Breast epithelium (tissue), 3 donors: ENCODE results near the gene PMPCA.

Experiments used
- POLR2AphosphoS5 ChIP-seq, 3 donors: sonication (generic); formaldehyde crosslinking; IDR thresholded peaks; one replicate each; pipeline ENCODE4 v1.6.1; 2017; ENCODE audit warnings: antibody characterized with exemption in 3 of 3
- TF ChIP-seq, protein P1 (sequence below), 3 donors: fragments of 450-650 bp; IDR thresholded peaks; one replicate each; pipeline ENCODE4 v1.5.1; 2016 to 2017; ENCODE audit warnings: antibody characterized with exemption in 3 of 3, mild to moderate bottlenecking in 3 of 3, moderate library complexity in 3 of 3

DNA sequence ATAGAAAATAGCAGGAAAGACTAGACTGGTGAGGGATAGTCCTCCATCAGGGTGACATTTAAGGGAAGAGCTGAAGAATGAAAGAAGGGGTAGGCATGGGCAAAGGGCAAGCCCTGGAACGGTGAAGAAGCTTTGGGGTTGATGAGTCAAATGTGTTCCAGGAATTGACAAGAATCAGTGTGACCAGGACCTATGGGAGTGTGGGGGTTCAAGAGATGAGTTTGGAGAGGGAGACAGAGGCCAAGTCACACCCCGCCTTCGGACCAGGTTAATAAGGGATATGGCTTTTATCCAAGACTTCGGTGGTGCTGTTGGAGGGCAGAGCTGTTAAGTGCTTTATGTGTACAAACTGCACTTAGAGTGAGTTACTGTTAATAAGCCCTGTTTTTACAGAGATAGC, 920 bp downstream of the PMPCA start:
- TF ChIP-seq, protein P1, sequence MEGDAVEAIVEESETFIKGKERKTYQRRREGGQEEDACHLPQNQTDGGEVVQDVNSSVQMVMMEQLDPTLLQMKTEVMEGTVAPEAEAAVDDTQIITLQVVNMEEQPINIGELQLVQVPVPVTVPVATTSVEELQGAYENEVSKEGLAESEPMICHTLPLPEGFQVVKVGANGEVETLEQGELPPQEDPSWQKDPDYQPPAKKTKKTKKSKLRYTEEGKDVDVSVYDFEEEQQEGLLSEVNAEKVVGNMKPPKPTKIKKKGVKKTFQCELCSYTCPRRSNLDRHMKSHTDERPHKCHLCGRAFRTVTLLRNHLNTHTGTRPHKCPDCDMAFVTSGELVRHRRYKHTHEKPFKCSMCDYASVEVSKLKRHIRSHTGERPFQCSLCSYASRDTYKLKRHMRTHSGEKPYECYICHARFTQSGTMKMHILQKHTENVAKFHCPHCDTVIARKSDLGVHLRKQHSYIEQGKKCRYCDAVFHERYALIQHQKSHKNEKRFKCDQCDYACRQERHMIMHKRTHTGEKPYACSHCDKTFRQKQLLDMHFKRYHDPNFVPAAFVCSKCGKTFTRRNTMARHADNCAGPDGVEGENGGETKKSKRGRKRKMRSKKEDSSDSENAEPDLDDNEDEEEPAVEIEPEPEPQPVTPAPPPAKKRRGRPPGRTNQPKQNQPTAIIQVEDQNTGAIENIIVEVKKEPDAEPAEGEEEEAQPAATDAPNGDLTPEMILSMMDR (IDR thresholded peaks at IDR 0.05), result no peak
- TF ChIP-seq POLR2AphosphoS5 (IDR thresholded peaks at IDR 0.05), result no peak
